ENCODE measurements around the gene ATP2B3. TPM values are rescaled to one million over a fixed set of nuclear protein-coding genes. Genes with fewer than 3 reads are reported as not detected.

The ATP2B3 gene
- total and polyA plus RNA-seq, 10 of the 15 experiments (the other 5 are each of a cell fraction or from before 2014, with no cell fraction given), result 0.01 TPM; not detected in 9

DNA sequence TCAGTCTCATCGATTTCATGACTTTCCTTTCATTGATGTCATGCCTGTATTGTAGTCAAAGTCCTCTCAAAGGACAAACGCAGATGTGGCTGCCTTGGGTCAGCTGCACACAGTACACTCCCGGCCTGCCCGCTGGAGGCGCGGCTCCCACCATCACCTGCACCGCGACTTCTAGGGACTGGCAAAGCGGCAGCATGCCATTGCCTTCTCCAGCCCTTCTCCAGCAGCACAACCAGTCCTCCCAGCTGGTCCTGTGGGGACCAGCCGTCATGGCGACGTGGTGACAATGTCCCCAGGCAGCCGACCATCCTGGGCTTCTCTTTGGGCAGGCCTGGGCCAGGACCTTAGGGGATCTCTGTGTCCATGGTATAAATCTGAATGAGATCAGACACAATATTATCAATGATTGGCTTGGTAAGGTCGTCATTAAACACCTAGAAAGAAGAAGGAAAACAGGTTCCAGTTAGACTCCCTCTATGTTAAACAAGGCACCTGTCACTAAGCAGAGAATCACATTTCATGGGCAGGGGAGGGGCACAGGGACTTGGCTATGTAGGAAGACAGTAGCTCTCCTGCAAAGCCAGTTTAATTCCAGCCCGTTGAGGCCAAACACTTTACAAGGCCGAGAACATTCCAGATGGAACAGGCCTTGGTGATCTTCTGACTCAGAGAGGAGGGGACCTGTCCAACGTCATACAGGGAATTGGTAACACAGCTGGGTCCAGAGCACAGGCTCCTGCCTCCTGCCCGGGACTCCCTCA is 70.8 kb downstream of the ATP2B3 start:
- no TSS peak for BruUV-seq (replicated peaks)
- SMC1A ChIA-PET (ENCODE audit: uncharacterized antibody, unreplicated experiment), result no interaction called here
- no peak overlapping the region for H3K4me3 ChIP-seq
- H3K4me2 ChIP-seq (ENCODE audit: control insufficient read depth, insufficient read depth), result no peak overlapping the region
- no peaks in the 10 kb centered on the region for H4K20me1 ChIP-seq (ENCODE audit: control insufficient read depth, insufficient read depth)
- no peaks in the 10 kb centered on the region for H3K9me3 ChIP-seq (replicated peaks; ENCODE audit: control insufficient read depth, insufficient read depth, low read length)
- H3K27me3 ChIP-seq (replicated peaks in 1 of 2; ENCODE audit: control insufficient read depth in 2 of 2, insufficient read depth in 2 of 2, low read length in 1 of 2), result no peaks in the 10 kb centered on the region
- RAD21 ChIA-PET (ENCODE audit: unreplicated experiment), result no interaction called here
- WGBS (ENCODE audit: insufficient coverage, insufficient replicate concordance, low lambda C conversion rate, missing lambda C conversion rate), result 60% methylated on average over 18 of the region's 18 CpGs
- DNase-seq (ENCODE audit: low read depth, low spot score) (no peak), FAIRE-seq (no peak), ATAC-seq (no peak)
- no peak overlapping the region for H3K27ac ChIP-seq (ENCODE audit: control insufficient read depth, insufficient read depth)
- peaks cover 0 to 5% of the 10 kb centered on the region in 2 experiments; a peak in 2 of 4 replicates for H3K36me3 ChIP-seq (ENCODE audit: control insufficient read depth in 2 of 2, insufficient read depth in 2 of 2, low read length in 1 of 2)
- POLR2A ChIA-PET, result no interaction called here
- CTCF ChIA-PET, result no interaction called here
- in situ Hi-C loops (cut with MboI), result loop anchor here (10.0 kb wide), 1 partner anchor 63 kb away; no protein-coding TSS in a partner anchor
- H3K79me2 ChIP-seq (ENCODE audit: control insufficient read depth, insufficient read depth, low read length), result no peaks in the 10 kb centered on the region
- no peak overlapping the region for H3K9ac ChIP-seq (ENCODE audit: control insufficient read depth, insufficient read depth, low read length)
- no peak for TF ChIP-seq NRF1 (conservative IDR thresholded peaks at IDR 0.05; ENCODE audit: low read depth, low read length)
- no peak for TF ChIP-seq SMC3 (IDR thresholded peaks at IDR 0.05; ENCODE audit: borderline replicate concordance, low read length)
- TF ChIP-seq IKZF2 (IDR thresholded peaks at IDR 0.05), result no peak
- TF ChIP-seq GATAD2B (conservative IDR thresholded peaks at IDR 0.05; ENCODE audit: low read depth), result no peak
- no peak for TF ChIP-seq POLR2A (IDR thresholded peaks at IDR 0.05; ENCODE audit: low read depth, low read length)
- no peak for TF ChIP-seq STAT3 (IDR thresholded peaks at IDR 0.05; ENCODE audit: low read depth, low read length)
- TF ChIP-seq NFXL1 (IDR thresholded peaks at IDR 0.05; ENCODE audit: borderline replicate concordance), result no peak
- TF ChIP-seq RUNX3 (IDR thresholded peaks at IDR 0.05; ENCODE audit: low read length), result no peak
- TF ChIP-seq BHLHE40 (IDR thresholded peaks at IDR 0.05; ENCODE audit: borderline replicate concordance in 1 of 2, low read depth in 2 of 2, low read length in 1 of 2), result no peak
- no peak for TF ChIP-seq SREBF1 (IDR thresholded peaks at IDR 0.05; ENCODE audit: low read length)
- TF ChIP-seq SIN3A (IDR thresholded peaks at IDR 0.05; ENCODE audit: low read depth, low read length), result no peak
- TF ChIP-seq BRCA1 (IDR thresholded peaks at IDR 0.05; ENCODE audit: low read depth, low read length), result no peak
- TF ChIP-seq CBX5 (IDR thresholded peaks at IDR 0.05; ENCODE audit: low read depth), result no peak
- no peak for TF ChIP-seq CBX3 (IDR thresholded peaks at IDR 0.05; ENCODE audit: borderline replicate concordance, low read depth)
- TF ChIP-seq, protein P1, sequence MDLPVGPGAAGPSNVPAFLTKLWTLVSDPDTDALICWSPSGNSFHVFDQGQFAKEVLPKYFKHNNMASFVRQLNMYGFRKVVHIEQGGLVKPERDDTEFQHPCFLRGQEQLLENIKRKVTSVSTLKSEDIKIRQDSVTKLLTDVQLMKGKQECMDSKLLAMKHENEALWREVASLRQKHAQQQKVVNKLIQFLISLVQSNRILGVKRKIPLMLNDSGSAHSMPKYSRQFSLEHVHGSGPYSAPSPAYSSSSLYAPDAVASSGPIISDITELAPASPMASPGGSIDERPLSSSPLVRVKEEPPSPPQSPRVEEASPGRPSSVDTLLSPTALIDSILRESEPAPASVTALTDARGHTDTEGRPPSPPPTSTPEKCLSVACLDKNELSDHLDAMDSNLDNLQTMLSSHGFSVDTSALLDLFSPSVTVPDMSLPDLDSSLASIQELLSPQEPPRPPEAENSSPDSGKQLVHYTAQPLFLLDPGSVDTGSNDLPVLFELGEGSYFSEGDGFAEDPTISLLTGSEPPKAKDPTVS (IDR thresholded peaks at IDR 0.05; ENCODE audit: low read depth, low read length), result no peak
- TF ChIP-seq STAT1 (conservative IDR thresholded peaks at IDR 0.05), result no peak
- no peak for TF ChIP-seq RBBP5 (conservative IDR thresholded peaks at IDR 0.05)
- no peak for TF ChIP-seq RELA (IDR thresholded peaks at IDR 0.05; ENCODE audit: borderline replicate concordance, partially characterized antibody)
- TF ChIP-seq SREBF2 (IDR thresholded peaks at IDR 0.05; ENCODE audit: low read length), result no peak
- no peaks in the 10 kb centered on the region for H3K4me1 ChIP-seq (ENCODE audit: control insufficient read depth, insufficient read depth, low read length)
- intact Hi-C loops (cut with micrococcal nuclease; ENCODE audit: unreplicated experiment), result no loop called here
- no peak overlapping the region for H2AFZ ChIP-seq (ENCODE audit: control insufficient read depth, low read depth, low read length)

All from GM12878 (cell line).